ENCODE data around the gene PTCH2.
"Not testable (repeated sequence)": the region's sequence is repeated elsewhere in the genome, so short reads cannot be mapped to it uniquely, and the experiment has no call there.

Gene PTCH2

DNA sequence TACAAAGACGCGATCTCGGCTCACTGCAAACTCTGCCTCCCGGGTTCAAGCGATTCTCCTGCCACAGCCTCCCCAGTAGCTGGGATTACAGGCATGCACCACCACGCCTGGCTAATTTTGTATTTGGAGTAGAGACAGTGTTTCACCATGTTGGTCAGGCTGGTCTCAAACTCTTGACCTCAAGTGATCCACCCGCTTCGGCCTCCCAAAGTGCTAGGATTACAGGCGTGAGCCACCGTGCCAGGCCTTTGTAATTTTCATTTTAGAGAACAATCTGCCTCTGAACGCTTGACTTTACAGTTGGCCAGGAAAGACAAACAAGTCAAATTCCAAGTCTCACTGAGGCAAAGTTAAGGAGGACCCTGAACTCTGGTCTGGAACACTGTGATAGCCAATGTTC, 4.8 kb downstream of the PTCH2 start:
- DNase-seq (ENCODE audit: low read depth in 2 of 2): not testable (repeated sequence)

DNA sequence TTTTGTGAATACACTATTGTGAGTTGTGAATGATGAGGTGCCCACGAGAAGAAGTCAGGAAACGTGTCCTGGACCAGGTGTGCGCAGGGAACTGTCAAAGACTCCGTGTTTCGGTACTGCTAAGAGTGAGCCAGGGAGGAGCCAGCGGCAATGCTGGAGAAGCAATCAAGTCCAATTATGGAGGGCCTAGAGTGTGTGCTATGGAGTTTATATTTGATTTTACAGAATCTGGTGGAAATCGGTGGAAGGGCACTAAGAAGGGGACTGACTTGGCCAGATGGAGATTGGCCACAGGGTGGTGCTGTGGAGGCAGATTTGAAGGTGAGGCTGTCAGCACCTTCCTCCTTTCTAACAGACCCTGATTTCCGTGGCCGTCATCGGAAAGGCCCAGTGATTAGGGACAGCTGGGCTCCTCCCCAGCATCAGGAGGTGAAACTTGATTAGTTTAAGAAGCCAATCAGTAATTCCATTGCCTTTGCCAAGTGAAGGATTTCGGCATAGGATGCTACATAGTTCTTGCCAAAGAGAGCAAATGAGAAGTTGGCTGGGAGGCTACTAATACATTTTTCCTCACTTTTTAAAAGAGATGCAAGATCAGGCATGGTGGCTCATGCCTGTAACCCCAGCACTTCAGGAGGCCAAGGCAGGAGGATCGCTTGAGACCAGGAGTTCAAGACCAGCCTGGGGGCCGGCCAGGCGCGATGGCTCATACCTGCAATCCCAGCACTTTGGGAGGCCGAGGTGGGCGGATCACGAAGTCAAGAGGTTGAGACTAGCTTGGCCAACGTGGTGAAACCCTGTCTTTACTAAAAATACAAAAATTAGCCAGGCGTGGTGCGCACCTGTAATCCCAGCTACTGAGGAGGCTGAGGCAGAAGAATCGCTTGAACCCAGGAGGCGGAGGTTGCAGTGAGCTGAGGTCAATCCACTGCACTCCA, 7.0 kb downstream of the PTCH2 start:
- peak; percentile 70 to 76 for DNase-seq (ENCODE audit: low read depth in 2 of 2)

DNA sequence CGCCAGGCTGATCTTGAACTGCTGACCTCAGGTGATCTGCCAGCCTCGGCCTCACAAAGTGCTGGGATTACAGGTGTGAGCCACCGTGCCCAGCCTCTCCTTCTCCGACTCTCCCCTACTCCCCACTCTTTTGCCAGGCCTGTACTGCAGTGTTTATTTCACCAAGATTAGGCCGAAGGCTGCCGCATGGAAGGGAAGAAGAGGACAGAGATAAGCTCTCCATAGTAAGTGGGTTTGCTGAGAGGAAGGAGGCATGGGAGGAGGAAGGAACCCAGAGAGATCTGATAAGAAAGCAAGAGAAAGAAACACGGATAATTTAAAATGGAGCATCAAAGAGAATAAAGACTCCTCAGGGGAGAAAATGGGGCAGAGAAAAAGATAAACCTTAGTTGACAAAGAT, 8.7 kb downstream of the PTCH2 start:
- no peak for DNase-seq (ENCODE audit: low read depth in 2 of 2)

DNA sequence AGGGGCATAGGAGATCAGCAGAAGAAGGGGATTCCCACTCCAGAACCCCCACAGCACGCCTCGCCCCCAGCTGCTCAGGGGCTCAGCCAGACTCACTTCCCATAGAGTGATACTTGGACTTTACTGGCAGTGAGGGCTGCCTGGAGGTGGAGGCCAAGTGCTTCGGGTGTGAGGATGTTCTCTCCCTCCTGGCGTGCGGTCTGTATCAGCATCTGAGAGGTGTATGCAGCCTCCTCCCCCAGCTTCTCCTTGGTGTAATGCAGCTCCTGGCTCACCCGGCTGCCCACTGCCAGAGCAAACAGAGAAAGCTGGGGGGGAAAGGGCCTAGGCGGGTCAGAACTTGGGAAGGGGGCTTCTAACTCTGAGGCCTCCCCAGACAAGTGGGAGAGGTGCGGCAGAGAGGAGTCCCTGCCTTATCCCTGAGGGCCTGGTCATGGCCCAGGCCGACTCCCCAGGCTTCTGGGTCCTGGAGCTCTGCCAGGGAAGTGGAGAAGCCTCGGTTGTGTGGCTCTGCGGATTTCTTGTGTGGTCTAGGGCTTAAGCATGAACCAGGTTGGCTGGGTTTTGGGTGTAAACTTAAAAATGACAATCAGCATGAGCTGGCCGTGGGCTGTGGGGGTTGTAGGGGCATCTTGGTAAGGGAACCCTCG, 10.9 kb downstream of the PTCH2 start:
- no peak for DNase-seq (ENCODE audit: low read depth in 2 of 2)

DNA sequence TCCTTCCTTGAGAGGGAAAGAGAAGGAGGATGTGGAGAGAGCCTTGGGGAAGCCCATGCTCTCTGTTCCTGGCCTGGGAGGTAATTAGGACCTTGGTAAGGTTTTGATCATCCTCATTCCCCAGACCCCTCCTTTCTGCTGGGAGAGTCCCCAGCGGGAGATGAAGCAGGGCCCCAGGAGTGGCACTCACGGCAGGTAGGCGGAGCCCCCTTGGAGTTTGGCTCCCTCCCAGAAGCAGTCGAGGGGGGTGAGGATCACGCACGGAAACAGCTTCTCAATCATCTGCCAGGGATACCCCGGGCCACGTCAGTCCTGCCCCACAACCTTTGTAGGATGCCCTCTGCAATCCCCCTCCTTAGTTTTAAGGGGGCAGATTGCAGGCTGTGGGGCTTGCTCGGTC, 11.5 kb downstream of the PTCH2 start:
- no peak for DNase-seq (ENCODE audit: low read depth in 2 of 2)

DNA sequence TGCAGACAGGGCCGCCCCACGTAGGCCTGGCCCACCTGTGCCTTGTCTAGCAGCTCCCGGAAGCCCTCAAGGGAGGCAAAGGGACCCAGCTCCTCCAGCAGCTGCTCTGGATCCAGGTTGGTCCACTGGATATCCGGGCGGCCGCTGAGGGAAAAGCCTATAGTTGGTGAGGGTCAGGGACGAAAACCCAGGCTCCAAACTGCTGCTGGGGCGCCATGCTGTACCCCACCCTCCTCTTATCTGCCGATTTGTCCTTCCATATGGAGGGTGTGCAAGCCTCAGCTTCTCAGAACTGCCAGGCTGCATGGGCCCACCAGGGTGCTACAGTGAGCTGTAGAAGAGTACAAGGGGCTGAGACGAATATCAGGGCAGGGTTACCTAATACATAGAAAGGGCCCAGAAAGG, 12.2 kb downstream of the PTCH2 start:
- DNase-seq (ENCODE audit: low read depth in 2 of 2): no peak

DNA sequence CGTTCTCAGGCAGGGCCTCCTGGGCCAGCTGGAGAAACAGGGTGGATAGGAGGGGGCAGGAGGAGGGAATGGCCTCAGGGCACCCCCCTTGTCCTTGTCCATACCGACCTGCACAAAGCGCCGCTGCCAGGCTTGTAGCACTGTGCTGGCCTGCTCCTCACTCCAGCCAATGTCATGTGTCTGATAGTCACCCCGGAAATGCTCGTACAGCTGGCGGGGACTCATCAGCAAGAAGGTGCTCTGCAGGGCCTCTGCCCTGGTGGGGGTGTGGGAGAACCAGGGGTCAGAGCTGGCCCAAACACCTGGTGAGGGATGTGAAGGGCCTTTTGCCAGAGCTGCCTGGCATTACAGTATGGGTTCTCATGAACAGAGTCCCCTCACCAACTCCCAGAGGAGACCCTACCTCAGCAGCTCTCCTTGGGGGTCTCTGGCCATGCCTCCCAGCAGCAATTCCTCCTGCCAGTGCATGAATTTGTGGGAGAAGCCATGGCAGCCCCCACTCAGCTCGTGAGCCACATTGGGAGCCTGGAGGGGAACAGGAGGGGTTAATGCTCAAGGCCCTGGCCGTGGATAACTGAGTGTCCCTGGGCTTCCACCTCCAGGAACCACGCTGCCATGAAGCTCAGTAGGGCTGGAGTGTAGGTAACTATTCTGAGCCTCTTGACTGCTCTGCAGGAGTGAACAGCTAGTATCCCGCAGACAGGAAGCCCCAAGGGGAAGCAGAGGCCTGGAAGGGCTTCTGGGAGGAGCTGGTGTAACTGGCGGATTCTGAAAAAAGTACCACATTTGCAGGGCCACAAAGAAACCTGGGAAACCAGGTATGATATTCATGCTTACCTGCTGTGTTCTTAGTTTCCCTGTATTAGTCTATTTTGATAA, 13.3 kb downstream of the PTCH2 start:
- no peak for DNase-seq (ENCODE audit: low read depth in 2 of 2)

DNA sequence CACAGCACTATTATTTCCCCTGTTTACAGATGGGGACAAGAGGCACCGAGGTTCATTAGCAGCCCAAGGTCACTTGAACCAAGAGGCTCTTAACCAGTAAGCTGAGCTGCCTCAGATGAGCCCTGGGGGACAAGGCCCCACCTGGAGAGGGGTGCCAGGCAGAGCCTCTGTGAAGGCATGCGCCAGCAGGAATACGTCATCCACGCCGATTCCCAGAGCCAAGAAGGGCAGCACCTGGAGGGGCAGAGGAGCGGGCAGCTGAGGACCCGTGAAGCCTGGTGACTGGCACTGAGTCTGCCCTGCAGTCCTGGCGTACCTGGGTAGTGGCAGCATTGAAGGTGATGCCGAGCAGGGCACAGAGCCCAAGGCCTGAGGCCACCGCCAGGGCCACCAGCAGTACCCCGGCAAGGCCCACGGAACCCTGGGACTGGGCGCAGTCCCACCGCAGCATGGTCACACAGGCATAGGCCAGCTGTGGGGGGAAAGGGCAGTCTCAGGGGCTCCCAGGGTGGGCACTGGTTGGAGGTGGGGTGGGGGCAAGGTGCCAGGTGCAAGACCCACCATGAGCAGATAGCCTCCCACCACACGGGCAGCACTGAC, 14.1 kb downstream of the PTCH2 start:
- no peak for DNase-seq (ENCODE audit: low read depth in 2 of 2)

DNA sequence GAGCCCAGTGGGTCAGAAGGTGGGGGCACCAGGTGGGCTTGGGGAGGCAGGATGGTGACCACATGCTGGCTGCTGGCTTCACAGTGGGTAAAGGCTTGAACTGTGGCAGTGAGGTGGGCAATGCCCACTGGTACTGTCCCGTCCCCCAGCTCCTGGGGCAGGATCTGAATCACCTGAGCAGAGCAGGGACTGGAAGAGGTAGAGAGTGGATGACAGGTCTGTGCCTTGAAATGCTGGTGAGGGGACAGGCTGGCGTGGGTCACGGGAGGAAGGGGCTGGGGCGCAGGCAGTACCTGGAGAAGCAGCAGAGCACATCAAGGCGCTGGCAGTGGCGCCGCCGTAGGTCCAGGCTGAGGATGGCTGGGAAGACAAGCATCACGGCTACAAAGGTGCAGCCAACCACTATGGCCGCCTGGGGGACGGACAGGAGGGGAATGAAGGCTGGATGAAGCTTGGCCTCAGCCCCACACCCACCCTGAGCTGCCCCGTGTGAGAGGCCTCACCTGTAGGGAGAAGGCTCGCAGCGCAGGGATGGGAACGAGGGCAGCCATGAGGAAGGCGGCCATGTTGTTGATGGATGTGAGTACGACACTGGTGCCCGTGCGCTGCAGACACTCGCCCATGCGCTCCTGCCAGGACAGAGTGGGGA, 14.9 kb downstream of the PTCH2 start:
- DNase-seq (ENCODE audit: low read depth in 2 of 2): no peak

DNA sequence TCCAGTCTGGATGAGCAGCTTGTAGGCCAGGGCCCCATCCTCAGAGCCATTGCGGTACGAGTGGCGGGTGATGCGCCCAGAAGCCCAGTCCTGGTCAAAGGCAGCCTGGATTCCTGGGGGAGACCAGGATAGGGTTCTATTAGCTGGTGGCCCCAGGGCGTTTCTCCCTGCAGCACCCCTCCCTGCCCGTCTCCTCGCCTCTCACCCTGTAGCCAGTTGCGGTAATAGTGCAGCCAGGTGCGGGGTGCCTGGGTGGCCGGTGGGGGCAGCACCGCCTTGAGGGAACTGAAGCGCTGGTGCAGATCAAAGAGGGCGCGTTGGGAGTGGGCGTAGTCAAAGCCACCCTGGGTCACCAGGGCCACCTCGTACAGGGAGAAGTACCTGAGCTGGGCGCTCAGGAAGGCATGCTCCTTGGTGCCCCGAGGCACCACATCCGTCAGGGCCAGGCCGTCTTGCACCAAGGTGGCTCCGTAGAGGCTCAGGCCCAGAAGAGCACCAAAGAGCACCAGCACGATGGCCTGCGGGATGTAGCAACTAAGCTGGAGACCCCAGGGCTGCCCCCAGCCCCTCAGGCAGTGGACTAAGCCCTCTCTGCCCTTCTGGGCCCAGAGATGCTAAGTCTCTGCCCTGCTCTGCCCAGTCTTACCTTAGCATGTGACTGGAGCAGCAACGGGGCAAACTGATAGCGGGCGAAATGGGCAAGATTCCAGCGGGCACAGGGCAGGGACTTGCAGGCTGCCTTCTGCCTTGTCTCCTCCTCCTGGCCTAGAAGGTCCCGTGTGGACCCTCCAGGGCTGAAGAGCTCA, 15.7 kb downstream of the PTCH2 start:
- DNase-seq (ENCODE audit: low read depth in 2 of 2): no peak

DNA sequence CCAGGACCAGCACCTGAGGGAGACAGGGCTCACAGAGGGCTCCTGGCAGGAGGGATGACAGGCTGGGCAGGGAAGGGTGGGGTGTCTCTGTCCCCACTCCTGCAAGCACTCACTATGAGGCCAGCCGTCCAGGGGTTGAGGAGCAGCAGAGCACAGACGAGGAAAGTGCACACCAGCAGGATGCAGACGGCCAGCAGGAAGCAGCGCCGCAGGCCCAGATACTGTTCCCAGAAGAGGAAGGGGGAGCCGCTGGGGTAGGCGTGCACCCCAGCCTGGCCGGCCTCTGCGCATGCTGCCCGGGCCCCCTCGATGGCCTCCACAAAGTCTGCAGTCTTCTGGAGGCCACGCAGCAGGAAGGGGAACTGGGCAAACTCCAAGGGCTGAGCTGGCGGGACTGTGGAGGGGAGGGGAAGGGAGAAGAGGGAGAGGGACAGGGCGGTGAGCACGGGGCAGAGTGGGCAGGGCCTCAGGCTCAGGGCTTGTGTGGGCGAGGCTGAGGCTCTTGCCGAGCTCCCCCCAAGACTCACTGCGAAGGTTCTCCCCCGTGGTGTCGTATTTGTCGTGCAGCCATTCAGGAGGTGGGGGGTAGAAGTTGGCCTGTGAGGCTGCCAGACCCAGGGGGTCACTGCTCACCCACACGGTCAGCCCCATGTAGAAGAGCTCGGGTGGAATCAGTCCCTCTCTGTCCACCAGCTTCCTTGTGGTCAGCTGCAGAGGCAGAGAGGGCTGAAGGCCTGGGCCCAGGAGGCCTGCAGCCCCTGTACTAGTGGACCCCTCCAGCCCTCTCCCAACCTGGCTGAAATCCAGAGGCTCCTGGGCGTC, 16.5 kb downstream of the PTCH2 start:
- no peak for DNase-seq (ENCODE audit: low read depth in 2 of 2)

DNA sequence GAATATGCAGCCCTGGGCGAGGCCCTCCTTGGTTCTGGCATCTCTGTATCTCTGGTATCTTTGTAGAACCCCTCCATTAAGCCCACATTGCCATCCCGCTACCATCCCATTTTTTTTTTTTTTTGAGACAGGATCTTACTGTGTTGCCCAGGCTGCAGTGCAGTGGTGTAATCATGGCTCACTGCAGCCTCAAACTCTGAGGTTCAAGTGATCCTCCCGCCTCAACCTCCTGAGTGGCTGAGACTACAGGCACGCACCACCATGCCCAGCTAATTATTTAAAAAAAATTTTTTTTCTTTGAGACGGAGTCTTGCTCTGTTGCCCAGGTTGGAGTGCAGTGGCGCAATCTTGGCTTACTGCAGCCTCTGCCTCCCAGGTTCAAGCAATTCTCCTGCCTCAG, 18.7 kb downstream of the PTCH2 start:
- DNase-seq (ENCODE audit: low read depth in 2 of 2): not testable (repeated sequence)

DNA sequence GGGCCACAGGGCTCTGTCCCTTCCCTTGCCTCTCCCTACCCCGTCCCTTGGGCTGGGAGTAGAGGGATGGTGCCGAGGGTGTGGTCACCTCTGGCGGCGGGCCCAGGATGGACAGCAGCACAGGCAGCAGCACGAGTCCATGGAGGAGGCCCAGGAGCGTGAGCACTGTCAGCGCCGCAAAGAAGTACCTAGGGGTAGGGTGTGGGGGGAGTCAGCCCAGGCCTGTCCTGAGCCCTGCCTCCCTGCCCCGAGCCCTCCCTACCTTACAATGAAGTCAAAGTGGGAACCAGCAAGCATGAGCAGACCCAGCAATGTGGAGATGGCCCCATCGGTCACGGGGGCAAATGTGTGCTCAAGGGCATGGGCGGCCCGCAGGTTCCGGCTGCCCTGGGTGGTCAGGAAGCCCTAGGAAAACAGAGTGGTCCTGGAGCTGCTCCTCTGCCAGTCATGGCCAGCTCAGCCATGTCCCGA, 20.0 kb downstream of the PTCH2 start:
- DNase-seq (ENCODE audit: low read depth in 2 of 2): no peak

DNA sequence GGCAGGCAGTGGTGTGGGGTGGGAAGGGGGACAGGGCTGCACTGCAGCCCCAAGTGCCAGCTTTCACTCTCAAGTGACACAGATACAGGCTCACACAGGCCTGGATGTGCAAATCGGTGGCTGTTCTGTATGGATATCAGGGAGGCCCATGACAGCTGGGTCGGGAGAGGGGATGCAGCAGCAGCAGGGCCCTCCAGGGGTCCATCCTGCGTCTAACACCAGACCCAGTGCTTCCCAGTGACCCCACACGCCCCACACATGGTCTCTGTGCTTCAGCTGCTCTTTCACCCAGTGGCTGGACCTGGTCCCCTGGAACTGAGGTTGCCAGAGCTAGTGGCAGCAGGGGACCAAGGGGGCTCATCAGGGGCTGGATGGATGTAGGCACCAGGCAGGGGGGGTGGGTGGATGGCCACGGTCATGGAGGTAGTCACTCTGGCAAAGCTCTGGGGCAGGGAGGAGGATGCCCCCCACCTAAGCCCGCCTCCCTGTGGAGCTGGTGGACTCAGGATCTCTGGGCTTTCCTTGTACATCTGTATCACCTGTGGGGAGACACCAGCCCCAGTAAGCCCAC, 20.8 kb downstream of the PTCH2 start:
- no peak for DNase-seq (ENCODE audit: low read depth in 2 of 2)

DNA sequence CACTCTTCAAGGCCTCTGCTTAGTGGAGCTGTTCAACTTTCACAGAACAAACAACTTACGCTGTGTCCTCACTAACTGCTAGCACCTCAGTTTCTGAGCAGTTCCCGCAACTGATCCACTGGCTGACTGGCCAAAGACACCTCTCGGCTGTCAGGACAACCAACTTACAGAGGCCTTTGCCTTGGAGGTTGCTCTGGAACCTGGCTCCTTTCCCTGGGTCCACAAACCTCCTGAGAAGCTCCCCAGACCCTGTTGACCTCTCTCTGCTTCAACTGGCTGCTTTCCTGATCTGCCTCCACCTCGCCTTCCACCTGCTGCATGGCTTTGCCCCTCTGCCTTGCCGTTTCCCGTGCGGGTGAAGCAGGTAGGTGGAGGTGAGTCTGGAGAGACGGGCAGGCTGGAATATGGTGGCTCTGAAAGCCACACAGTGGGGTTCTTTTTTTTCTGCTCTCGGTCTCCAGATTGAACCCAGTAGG, 21.8 kb downstream of the PTCH2 start:
- no peak for DNase-seq (ENCODE audit: low read depth in 2 of 2)

DNA sequence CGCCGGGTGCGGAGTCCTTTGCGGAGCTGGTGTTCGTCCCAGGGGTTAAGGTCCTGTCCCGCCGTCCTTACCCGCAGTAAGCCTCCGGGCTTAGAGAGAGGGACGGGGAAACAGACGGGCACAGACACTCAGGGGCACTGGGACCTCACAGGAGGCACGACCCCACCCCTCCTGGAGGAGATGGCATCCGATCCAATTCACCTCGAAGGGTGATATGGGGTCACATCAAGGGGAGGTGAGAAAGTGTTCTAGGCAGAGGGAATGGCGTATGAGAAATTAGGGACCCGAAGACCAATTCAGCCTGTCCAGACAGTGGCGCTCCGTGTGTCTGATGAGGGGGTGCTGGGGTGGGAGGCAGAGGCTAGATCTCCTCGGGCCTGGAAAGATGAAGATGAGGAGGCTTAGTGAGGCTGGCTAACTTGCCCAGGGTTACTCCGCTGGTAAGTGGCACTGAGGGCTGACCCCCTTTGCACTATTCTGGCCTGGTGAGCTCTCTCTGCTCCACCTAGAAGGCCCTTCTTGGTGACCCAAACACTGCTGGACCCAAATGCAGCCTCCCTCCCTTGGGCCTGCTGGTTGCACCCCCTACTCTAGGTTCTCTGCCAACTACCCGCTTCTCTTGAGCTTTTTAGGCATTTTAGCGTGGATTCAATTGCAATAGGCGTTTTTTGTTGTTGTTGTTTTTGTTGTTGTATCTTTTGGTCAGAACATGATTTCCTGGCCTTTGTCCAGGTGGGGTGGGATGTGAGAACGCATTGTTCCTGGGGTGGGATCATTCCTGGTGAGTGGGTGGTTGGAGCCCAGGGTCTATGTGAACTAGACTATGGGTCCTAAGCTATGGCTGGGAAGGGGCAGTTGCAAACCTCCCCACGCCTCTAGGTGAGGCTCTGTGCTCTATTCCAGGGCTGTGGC, 22.5 kb downstream of the PTCH2 start:
- no peak for DNase-seq (ENCODE audit: low read depth in 2 of 2)

DNA sequence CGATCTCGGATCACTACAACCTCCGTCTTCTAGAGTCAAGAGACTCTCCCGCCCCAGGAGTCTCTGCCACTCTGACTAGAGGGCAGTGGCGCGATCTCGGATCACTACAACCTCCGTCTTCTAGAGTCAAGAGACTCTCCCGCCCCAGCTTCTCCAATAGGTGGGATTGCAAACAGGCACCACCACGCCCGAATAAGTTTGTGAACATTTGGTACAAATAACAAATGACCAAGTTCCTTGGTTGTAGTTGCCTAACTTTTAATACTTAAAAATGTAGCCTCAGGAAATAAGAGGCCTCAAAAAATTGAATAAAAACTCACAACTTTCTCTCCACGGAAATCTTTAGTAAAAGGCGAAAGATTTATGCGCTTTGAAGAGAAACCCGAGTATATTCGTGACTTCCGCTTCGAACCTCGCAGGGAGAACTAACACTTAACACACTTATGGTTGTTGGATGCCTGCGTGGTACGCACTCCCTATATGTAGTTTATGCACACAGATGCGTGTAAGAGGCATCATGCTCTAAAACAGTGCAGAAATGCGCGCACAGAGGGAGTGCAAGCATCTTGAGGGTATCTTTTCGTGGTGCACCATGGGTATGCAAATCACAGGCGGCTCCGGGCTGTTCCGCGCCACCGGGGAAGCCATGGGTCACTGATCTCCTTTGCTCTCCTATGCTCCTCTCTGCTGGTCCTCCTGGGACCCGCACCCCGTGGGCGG, 23.3 kb downstream of the PTCH2 start:
- DNase-seq (ENCODE audit: low read depth in 2 of 2): peak; percentile 62 to 64
